ENCODE results near the gene AWAT1.
"Not testable (repeated sequence)": the region's sequence is repeated elsewhere in the genome, so short reads cannot be mapped to it uniquely, and the experiment has no call there.

Gene AWAT1

GRCh38 chrX:70240751-70241150 is 6.3 kb downstream of the AWAT1 start:
- peaks cover 0 to 13% (median 2%) of the 10 kb centered on the region in 5 donors for H3K27me3 ChIP-seq (ENCODE audit: control insufficient read depth in 5 of 5, insufficient read depth in 4 of 5, low read length in 5 of 5)
- H3K9me3 ChIP-seq (ENCODE audit: control insufficient read depth in 5 of 5, low read length in 5 of 5), result no peaks in the 10 kb centered on the region
- no peak overlapping the region for H3K4me3 ChIP-seq (ENCODE audit: low read depth in 1 of 5, low read length in 5 of 5)
- peaks cover 0 to 4% (median 0%) of the 10 kb centered on the region in 5 donors for H3K4me1 ChIP-seq (ENCODE audit: control insufficient read depth in 5 of 5, insufficient read depth in 5 of 5, low read length in 5 of 5)
- H3K9ac ChIP-seq (ENCODE audit: low read length in 5 of 5), result no peak overlapping the region
- H3K27ac ChIP-seq (ENCODE audit: low read depth, low read length), result no peak overlapping the region
- H3K36me3 ChIP-seq (ENCODE audit: control insufficient read depth in 5 of 5, insufficient read depth in 5 of 5, low read length in 5 of 5), result no peaks in the 10 kb centered on the region

GRCh38 chrX:70241501-70241900 is 7.0 kb downstream of the AWAT1 start:
- peaks cover 0 to 4% (median 0%) of the 10 kb centered on the region in 5 donors for H3K4me1 ChIP-seq (ENCODE audit: control insufficient read depth in 5 of 5, insufficient read depth in 5 of 5, low read length in 5 of 5)
- H3K4me3 ChIP-seq (ENCODE audit: low read depth in 1 of 5, low read length in 5 of 5), result no peak overlapping the region
- H3K9ac ChIP-seq (ENCODE audit: low read length in 5 of 5), result no peak overlapping the region
- H3K27ac ChIP-seq (ENCODE audit: low read depth, low read length), result no peak overlapping the region
- H3K9me3 ChIP-seq (ENCODE audit: control insufficient read depth in 5 of 5, low read length in 5 of 5), result no peaks in the 10 kb centered on the region
- H3K27me3 ChIP-seq (ENCODE audit: control insufficient read depth in 5 of 5, insufficient read depth in 4 of 5, low read length in 5 of 5), result peaks cover 0 to 13% (median 2%) of the 10 kb centered on the region in 5 donors
- no peaks in the 10 kb centered on the region for H3K36me3 ChIP-seq (ENCODE audit: control insufficient read depth in 5 of 5, insufficient read depth in 5 of 5, low read length in 5 of 5)

GRCh38 chrX:70243601-70244000 is 9.1 kb downstream of the AWAT1 start:
- not testable (repeated sequence) for H3K9me3 ChIP-seq (ENCODE audit: control insufficient read depth in 5 of 5, low read length in 5 of 5); H3K9ac ChIP-seq (ENCODE audit: low read length in 5 of 5); H3K4me1 ChIP-seq (ENCODE audit: control insufficient read depth in 5 of 5, insufficient read depth in 5 of 5, low read length in 5 of 5); H3K4me3 ChIP-seq (ENCODE audit: low read depth in 1 of 5, low read length in 5 of 5); H3K36me3 ChIP-seq (ENCODE audit: control insufficient read depth in 5 of 5, insufficient read depth in 5 of 5, low read length in 5 of 5); H3K27ac ChIP-seq (ENCODE audit: low read depth, low read length); H3K27me3 ChIP-seq (ENCODE audit: control insufficient read depth in 5 of 5, insufficient read depth in 4 of 5, low read length in 5 of 5)

- no peak overlapping the region for H3K9ac ChIP-seq (ENCODE audit: low read length in 5 of 5)
- no peak overlapping the region for H3K4me3 ChIP-seq (ENCODE audit: low read depth in 1 of 5, low read length in 5 of 5)
- no peak overlapping the region for H3K27ac ChIP-seq (ENCODE audit: low read depth, low read length)
- H3K27me3 ChIP-seq (ENCODE audit: control insufficient read depth in 5 of 5, insufficient read depth in 4 of 5, low read length in 5 of 5), result peaks cover 0 to 3% (median 0%) of the 10 kb centered on the region in 5 donors
- no peaks in the 10 kb centered on the region for H3K9me3 ChIP-seq (ENCODE audit: control insufficient read depth in 5 of 5, low read length in 5 of 5)
- peaks cover 0 to 4% (median 0%) of the 10 kb centered on the region in 5 donors for H3K4me1 ChIP-seq (ENCODE audit: control insufficient read depth in 5 of 5, insufficient read depth in 5 of 5, low read length in 5 of 5)
- no peaks in the 10 kb centered on the region for H3K36me3 ChIP-seq (ENCODE audit: control insufficient read depth in 5 of 5, insufficient read depth in 5 of 5, low read length in 5 of 5)
Observed at GRCh38 chrX:70244881-70245280, 10.4 kb downstream of the AWAT1 start.

GRCh38 chrX:70247252-70247651 is 12.8 kb downstream of the AWAT1 start:
- Histone ChIP-seq H3K27ac (ENCODE audit: low read depth, low read length) (no peak overlapping the region), H3K27me3 (ENCODE audit: control insufficient read depth in 5 of 5, insufficient read depth in 4 of 5, low read length in 5 of 5) (no peaks in the 10 kb centered on the region), H3K4me3 (ENCODE audit: low read depth in 1 of 5, low read length in 5 of 5) (no peak overlapping the region), H3K9ac (ENCODE audit: low read length in 5 of 5) (no peak overlapping the region), H3K4me1 (ENCODE audit: control insufficient read depth in 5 of 5, insufficient read depth in 5 of 5, low read length in 5 of 5) (peaks cover 0 to 4% (median 0%) of the 10 kb centered on the region in 5 donors), H3K9me3 (ENCODE audit: control insufficient read depth in 5 of 5, low read length in 5 of 5) (no peaks in the 10 kb centered on the region), H3K36me3 (ENCODE audit: control insufficient read depth in 5 of 5, insufficient read depth in 5 of 5, low read length in 5 of 5) (no peaks in the 10 kb centered on the region)

GRCh38 chrX:70252491-70252890 is 18.0 kb downstream of the AWAT1 start:
- no peak overlapping the region for H3K9ac ChIP-seq (ENCODE audit: low read length in 5 of 5)
- no peaks in the 10 kb centered on the region for H3K36me3 ChIP-seq (ENCODE audit: control insufficient read depth in 5 of 5, insufficient read depth in 5 of 5, low read length in 5 of 5)
- no peak overlapping the region for H3K4me3 ChIP-seq (ENCODE audit: low read depth in 1 of 5, low read length in 5 of 5)
- H3K27me3 ChIP-seq (ENCODE audit: control insufficient read depth in 5 of 5, insufficient read depth in 4 of 5, low read length in 5 of 5), result peaks cover 0 to under 1% (median 0%) of the 10 kb centered on the region in 5 donors
- H3K27ac ChIP-seq (ENCODE audit: low read depth, low read length), result no peak overlapping the region
- H3K9me3 ChIP-seq (ENCODE audit: control insufficient read depth in 5 of 5, low read length in 5 of 5), result no peaks in the 10 kb centered on the region
- peaks cover 0 to 8% (median 8%) of the 10 kb centered on the region in 5 donors for H3K4me1 ChIP-seq (ENCODE audit: control insufficient read depth in 5 of 5, insufficient read depth in 5 of 5, low read length in 5 of 5)

- no peak overlapping the region for H3K4me3 ChIP-seq (ENCODE audit: low read depth in 1 of 5, low read length in 5 of 5)
- H3K27ac ChIP-seq (ENCODE audit: low read depth, low read length), result no peak overlapping the region
- no peaks in the 10 kb centered on the region for H3K36me3 ChIP-seq (ENCODE audit: control insufficient read depth in 5 of 5, insufficient read depth in 5 of 5, low read length in 5 of 5)
- H3K9me3 ChIP-seq (ENCODE audit: control insufficient read depth in 5 of 5, low read length in 5 of 5), result no peaks in the 10 kb centered on the region
- H3K9ac ChIP-seq (ENCODE audit: low read length in 5 of 5), result no peak overlapping the region
- H3K4me1 ChIP-seq (ENCODE audit: control insufficient read depth in 5 of 5, insufficient read depth in 5 of 5, low read length in 5 of 5), result peaks cover 0 to 8% (median 8%) of the 10 kb centered on the region in 5 donors
- H3K27me3 ChIP-seq (ENCODE audit: control insufficient read depth in 5 of 5, insufficient read depth in 4 of 5, low read length in 5 of 5), result peaks cover 0 to 4% (median 0%) of the 10 kb centered on the region in 5 donors
Observed at GRCh38 chrX:70253377-70254062, 19.1 kb downstream of the AWAT1 start.

- Histone ChIP-seq H3K27ac (ENCODE audit: low read depth, low read length) (no peak overlapping the region), H3K4me1 (ENCODE audit: control insufficient read depth in 5 of 5, insufficient read depth in 5 of 5, low read length in 5 of 5) (peaks cover 0 to 8% (median 8%) of the 10 kb centered on the region in 5 donors), H3K9me3 (ENCODE audit: control insufficient read depth in 5 of 5, low read length in 5 of 5) (no peaks in the 10 kb centered on the region), H3K9ac (ENCODE audit: low read length in 5 of 5) (no peak overlapping the region), H3K36me3 (ENCODE audit: control insufficient read depth in 5 of 5, insufficient read depth in 5 of 5, low read length in 5 of 5) (no peaks in the 10 kb centered on the region), H3K4me3 (ENCODE audit: low read depth in 1 of 5, low read length in 5 of 5) (no peak overlapping the region), H3K27me3 (ENCODE audit: control insufficient read depth in 5 of 5, insufficient read depth in 4 of 5, low read length in 5 of 5) (peaks cover 0 to 8% (median 0%) of the 10 kb centered on the region in 5 donors)
Observed at GRCh38 chrX:70254063-70254400, 19.6 kb downstream of the AWAT1 start.

GRCh38 chrX:70254909-70255308 is 20.5 kb downstream of the AWAT1 start:
- Histone ChIP-seq H3K4me1 (ENCODE audit: control insufficient read depth in 5 of 5, insufficient read depth in 5 of 5, low read length in 5 of 5) (peaks cover 0 to 8% (median 8%) of the 10 kb centered on the region in 5 donors), H3K9ac (ENCODE audit: low read length in 5 of 5) (no peak overlapping the region), H3K9me3 (ENCODE audit: control insufficient read depth in 5 of 5, low read length in 5 of 5) (no peaks in the 10 kb centered on the region), H3K27me3 (ENCODE audit: control insufficient read depth in 5 of 5, insufficient read depth in 4 of 5, low read length in 5 of 5) (peaks cover 0 to 17% (median 3%) of the 10 kb centered on the region in 5 donors), H3K36me3 (ENCODE audit: control insufficient read depth in 5 of 5, insufficient read depth in 5 of 5, low read length in 5 of 5) (no peaks in the 10 kb centered on the region), H3K4me3 (ENCODE audit: low read depth in 1 of 5, low read length in 5 of 5) (no peak overlapping the region), H3K27ac (ENCODE audit: low read depth, low read length) (no peak overlapping the region)

GRCh38 chrX:70255452-70255851 is 21.0 kb downstream of the AWAT1 start:
- Histone ChIP-seq H3K4me3 (ENCODE audit: low read depth in 1 of 5, low read length in 5 of 5) (no peak overlapping the region), H3K27me3 (ENCODE audit: control insufficient read depth in 5 of 5, insufficient read depth in 4 of 5, low read length in 5 of 5) (peaks cover 0 to 18% (median 4%) of the 10 kb centered on the region in 5 donors), H3K9me3 (ENCODE audit: control insufficient read depth in 5 of 5, low read length in 5 of 5) (no peaks in the 10 kb centered on the region), H3K27ac (ENCODE audit: low read depth, low read length) (no peak overlapping the region), H3K36me3 (ENCODE audit: control insufficient read depth in 5 of 5, insufficient read depth in 5 of 5, low read length in 5 of 5) (no peaks in the 10 kb centered on the region), H3K4me1 (ENCODE audit: control insufficient read depth in 5 of 5, insufficient read depth in 5 of 5, low read length in 5 of 5) (peaks cover 0 to 8% (median 8%) of the 10 kb centered on the region in 5 donors), H3K9ac (ENCODE audit: low read length in 5 of 5) (no peak overlapping the region)

Data from subcutaneous abdominal adipose tissue (tissue), 5 donors.